ENCODE measurements around the gene EPHA5.

The EPHA5 gene

DNA sequence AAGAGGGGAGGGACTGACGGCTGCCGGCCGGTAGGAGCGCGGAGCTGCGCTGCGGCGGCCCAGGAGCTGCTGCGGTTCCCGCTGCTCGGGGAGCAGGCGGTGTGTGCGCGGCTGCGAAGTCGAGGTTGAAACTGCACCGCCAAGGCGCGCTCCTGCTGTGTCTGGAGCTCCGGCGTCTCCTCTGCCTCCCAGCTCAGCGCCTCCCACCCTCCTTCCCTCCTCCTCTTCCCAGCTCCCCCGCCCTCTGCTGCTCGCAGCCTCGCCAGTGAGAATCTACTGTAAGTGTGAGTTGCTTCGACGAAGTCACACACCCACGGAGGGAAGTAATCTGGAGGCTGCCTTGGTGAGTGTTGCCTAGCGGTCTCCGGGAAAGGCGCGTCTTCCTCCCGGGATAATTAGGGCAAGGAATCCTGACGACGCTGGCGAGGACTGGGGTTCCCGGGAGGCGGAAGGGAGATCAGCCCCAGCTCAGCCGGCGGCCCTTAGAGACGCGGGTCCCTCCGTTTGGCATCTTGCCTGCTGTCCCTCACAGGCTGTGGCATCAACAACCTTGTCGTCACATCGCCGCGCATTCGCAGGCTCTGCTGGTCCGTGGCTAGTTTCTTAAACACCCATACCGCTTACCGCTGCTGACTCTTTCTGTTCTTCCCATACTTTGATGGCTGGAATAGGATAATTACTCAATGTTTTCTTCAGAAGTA, at the start of gene EPHA5:
EPHA5 (minus strand) TSS at position 159 of the 701 bp plus-strand sequence. CDS start 747 bp downstream, outside the sequence.
- DNase-seq, result no peak

- DNase-seq, result no peak
Measured at GRCh38 chr4:65719635-65720034, 49.3 kb upstream of the EPHA5 start.

DNA sequence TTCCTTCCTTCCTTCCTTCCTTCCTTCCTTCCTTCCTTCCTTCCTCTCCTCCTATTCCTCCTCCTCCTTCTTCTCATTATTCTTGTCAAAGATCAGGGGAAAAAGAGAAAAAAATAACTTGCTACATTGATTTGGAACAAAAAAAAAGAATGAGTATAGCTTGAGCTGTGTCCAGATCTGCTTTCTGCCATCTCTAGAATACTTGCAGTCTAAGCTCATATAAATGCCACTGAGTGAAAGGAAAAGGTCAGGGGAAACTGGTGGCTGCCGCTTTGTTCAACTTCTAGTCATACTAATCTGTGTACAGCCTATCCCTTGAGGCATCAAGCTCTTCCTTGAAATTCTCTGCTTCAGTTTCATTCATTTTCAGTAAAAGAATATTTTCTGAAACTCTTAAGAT, 28.3 kb upstream of the EPHA5 start:
- no peak for DNase-seq

- no peak for DNase-seq
Measured at GRCh38 chr4:65696436-65696835, 26.1 kb upstream of the EPHA5 start.

- DNase-seq, result no peak
Measured at GRCh38 chr4:65671372-65671771, 1.1 kb upstream of the EPHA5 start.

DNA sequence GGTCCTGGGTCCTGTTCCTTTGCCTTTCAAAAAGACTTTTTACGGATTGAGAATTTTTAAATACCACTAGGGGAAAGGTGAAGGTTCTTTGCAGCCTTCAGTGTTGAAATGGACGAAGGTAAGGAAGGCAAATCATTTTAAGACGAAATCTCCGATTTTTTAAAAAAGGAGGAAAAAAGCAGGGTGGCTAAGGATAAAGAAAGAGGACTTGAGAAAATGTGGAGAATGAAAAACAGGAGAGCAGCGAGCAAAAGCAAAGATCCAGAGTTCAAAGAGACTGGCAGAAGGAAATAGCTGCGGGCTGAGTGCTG, 314 bp downstream of the EPHA5 start:
- no peak for DNase-seq

GRCh38 chr4:65669111-65670019, 924 bp downstream of the EPHA5 start:
- DNase-seq, result no peak

- DNase-seq, result no peak
Measured at GRCh38 chr4:65668201-65669089, 1.8 kb downstream of the EPHA5 start.

DNA sequence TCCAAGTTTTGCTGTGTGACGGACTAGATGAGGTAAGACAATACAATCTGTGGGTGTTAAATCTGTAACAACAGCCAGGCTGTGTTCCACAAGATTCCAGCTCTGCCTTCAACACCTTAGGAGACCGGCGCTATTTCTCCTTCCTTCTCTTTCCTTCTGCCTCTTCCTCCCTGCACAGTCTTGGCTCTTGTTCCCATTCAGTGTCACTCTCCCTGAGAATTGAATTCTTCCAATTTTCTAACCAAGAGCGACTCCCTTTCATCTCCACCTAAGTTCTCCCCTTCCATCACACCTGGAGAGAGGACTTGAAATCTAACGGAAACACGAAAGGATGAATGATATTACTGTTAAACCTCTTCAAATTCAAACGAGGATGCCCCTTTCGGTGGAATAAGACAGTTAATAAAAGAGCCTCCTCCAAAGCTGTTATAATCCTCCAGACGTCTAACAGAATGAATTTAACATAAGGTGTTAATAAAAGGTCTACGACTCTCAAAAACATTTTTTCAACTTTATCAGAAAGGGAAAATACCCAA, 2.7 kb downstream of the EPHA5 start:
- no peak for DNase-seq

- no peak for DNase-seq
Measured at GRCh38 chr4:65665771-65666523, 4.3 kb downstream of the EPHA5 start.

DNA sequence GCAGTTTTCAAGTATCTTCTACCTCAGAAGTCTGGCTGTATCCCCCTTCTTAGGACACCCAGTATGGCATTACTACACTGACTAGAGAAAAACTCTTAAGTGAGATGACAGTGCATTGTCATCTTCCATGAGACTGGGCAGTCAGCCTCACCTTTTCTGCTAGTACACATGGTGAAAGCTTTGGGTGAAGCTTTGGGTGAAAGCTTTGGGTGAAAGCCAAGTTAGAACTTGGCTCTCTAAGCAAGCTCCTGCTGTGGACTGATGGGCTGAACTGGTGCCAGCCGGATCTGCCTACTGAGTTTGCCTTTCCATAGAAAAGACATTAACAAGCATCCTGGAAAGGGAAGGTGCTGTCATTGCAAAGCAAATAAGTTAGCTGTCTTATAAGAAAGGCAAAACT, 8.8 kb downstream of the EPHA5 start:
- DNase-seq, result no peak

DNA sequence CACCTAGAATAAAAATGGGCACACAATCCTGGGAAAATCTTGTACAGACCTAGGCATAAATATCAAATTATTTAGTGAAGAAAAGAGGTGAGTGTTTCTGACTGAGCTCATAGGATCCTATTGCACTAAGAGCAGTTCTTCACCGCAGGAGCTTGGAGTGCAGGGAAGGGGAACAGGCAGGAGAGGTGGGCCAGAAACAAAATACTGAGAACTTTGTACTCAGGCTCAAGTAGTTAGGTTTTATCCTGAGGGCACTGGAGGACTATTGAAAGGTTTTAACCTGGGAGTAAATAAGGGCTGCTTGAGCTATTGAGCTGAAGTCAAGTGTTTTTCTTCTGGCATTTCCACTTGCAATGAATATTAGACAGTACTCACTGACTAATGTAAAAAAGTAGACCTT, 12.2 kb downstream of the EPHA5 start:
- no peak for DNase-seq

- DNase-seq, result no peak
Measured at GRCh38 chr4:65656008-65656407, 14.3 kb downstream of the EPHA5 start.

DNA sequence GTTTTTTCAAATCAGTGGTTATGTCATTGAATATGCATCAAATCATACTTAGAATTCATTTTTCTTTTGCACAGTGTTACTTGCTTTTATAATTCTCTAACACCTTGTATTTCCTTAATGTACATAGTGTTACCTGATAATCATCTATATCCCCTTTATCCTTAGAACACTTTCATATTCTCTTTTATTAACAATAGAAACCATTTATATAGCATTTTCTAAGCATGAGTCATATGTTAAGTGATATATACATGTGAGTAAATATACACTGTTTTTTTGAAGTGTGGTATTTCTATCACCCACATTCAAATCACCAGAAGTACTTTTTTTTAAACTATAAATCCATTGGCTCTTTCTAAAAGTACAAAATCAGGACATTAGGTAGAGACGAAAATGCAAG, 15.3 kb downstream of the EPHA5 start:
- DNase-seq, result no peak

- DNase-seq, result no peak
Measured at GRCh38 chr4:65653740-65654361, 16.4 kb downstream of the EPHA5 start.

- no peak for DNase-seq
Measured at GRCh38 chr4:65651751-65652150, 18.5 kb downstream of the EPHA5 start.

DNA sequence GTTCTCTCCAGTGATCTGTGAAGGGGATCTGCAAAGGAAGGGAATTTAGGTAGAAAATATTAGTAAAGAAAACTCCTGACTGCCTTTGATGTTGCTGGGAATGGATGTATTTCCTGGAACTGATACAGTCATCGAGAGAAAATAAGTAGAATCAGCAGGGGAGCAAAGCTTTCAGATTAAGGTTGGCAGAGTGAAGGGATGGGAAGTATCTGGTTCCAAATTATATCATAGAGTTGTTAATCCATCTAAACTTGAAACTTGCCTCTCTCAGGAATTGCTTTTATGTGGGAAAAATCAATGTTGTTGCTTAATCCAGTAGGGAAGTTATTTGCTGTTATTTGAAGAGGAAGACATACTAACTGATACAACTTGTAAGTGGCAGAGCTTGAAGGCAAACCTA, 19.3 kb downstream of the EPHA5 start:
- DNase-seq, result no peak

GRCh38 chr4:65646136-65646535, 24.2 kb downstream of the EPHA5 start:
- no peak for DNase-seq

- no peak for DNase-seq
Measured at GRCh38 chr4:65645185-65645584, 25.1 kb downstream of the EPHA5 start.

DNA sequence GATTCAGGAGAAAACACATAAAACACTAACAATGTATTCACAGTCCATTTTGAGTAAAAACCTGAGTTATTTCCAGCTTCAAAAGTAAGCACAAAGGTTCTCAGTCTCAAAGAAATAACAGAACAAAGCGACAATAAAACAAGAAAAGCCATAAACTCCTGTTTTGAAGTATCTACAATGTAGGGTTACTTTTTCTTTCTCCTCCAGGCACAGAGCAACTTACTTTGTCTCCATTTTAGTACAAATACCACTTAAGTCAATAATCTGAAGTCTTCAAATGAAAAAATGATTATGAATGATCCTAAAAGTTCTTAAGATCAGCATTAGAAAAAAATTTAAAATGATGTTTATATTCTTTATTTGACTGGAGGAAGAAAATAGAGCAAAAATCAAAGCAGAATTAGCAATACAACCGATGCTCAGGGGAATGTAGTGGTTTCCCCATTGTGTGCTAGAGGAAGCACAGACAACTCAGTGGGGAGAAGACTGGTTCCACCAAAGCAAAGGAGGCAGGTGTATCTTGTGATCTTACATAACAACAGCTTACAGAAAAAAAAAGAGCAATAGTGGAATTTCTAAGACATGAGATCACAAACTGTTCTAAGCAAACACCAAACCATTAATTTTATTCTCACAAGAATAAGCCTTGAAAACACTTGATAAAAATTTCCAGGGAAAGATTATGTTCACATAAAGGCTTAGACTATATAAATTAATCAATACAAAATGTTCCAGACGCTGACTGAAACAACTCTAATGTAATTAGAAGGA, 35.1 kb downstream of the EPHA5 start:
- no peak for DNase-seq

DNA sequence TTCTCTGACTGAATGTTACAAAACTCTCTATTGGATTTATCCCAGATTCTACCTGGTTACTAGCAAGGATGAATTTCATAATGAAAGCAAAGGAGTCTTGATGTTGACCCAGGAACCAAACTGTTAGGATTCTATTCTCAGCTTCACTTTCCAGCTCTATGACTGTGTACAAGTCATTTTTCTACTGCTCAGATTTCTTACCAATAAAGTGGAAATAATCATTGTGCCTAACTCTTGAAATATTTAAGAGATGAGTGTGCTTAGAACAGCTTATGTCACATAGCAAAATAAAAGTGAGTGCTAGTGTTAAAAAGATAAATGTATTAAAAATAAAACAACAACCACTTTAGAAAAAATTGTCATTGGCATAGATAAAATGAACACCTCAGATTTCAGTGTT, 45.6 kb downstream of the EPHA5 start:
- DNase-seq, result no peak
